Activated CD4-positive, alpha-beta T cell treated with anti-CD3 and anti-CD28 coated beads, Interleukin-2, amount 50 U/mL, for 48 hours (primary cell): ENCODE measurements around the gene MAP3K12.

ENCODE experiments used
- DNase-seq, 2 experiments: peaks; one replicate each; pipeline ENCODE4 v3.0.0-alpha.2; 2020

The MAP3K12 gene

GRCh38 chr12:53508534-53509170, 9.4 kb upstream of the MAP3K12 start:
- peak; percentile 89 to 93 for DNase-seq

DNA sequence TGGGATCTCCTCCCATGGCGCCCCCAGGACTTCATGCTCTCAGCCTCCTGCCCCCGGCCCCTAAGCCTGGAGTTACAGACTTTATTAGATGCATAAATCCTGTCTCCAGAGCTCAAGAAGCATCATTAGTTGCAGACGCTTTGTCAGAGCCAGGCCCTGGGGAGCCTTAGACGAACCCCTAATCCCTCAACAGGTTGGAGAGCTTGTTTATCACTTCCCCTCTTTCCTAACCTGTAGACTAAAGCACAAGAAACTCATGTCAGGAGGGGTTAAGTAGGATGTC, 8.3 kb upstream of the MAP3K12 start:
- no peak for DNase-seq

DNA sequence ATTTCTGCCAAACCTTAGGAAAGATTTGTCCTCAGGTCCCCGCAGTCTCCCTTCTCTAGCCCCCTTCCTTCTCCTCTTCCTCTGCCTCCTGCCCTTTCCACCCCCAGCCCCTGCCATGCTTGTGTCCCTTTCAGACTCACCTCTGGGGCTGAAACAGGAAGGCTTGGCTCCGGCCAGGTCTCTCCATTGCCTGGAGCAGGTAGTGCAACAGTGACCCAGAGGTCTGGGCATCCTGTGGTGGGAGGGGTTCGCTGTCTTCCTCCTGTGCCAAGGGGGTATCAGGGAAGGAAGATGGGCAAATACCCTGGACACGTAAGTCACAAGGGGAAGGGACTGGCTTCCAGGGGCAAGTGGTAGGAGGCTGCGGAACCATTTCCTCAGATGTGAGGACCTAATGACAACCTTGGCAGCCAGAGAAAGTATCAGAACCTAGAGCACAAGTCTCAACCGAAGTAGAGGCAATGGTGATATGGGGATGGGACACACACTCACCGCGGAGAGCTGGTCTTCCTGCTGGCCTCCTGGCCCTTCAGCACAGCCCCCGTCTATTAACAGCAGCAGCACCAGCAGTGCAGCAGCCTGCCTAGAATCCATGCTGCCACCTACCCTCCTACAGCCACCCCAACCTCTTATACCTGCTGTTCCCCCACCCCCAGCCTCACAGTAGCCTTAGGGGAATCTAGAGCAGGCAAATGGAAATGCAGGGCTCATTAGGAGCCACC, 7.8 kb upstream of the MAP3K12 start, which contains the start of gene NPFF:
Gene NPFF, minus strand, starts transcription at position 604 of the 722 bp plus-strand sequence. Its CDS starts 10 bp downstream, at position 594.
- DNase-seq, result no peak

GRCh38 chr12:53506450-53506785, 7.2 kb upstream of the MAP3K12 start:
- no peak for DNase-seq

GRCh38 chr12:53505555-53506449, 6.5 kb upstream of the MAP3K12 start:
- DNase-seq, result no peak

- DNase-seq, result no peak
These were observed 5.8 kb upstream of the MAP3K12 start for GRCh38 chr12:53505086-53505485.

DNA sequence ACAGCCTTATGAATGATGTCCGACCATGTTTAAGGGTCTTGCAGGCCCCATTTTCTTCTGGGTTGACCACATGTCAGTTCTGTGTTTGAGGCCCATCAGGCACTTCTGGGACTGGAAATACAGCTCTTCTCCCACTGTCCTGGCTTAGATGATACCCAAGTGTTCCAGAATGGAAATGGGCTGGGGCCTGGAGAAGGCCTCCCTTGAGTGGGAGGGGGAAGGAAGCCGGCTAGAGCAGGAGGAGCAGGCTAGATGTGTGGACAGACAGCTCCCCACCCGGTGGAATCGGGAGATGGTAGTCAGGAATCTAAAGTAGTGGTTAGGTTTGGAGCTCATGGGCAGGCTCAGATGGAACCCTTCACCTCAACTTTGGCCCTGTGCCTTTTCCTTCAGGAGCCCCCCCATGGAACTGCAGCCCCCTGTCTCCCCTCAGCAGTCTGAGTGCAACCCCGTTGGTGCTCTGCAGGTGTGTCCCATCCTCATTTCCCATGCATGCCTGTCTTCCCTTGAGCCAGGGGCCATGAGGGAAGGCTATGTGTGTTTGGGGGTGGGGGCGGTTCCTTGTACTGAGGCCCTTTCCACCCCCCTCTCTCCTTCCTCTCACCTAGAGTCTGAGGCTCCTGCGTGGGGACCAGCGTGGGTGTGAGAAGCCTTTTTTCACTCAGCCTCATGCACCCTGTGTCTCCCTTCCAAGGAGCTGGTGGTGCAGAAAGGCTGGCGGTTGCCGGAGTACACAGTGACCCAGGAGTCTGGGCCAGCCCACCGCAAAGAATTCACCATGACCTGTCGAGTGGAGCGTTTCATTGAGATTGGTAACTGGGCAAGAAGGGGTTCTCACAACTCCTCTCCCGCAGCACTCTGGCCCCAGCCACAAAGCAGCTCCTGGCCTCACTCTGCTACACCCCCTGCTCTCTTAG, 5.0 kb upstream of the MAP3K12 start:
- no peak for DNase-seq

DNA sequence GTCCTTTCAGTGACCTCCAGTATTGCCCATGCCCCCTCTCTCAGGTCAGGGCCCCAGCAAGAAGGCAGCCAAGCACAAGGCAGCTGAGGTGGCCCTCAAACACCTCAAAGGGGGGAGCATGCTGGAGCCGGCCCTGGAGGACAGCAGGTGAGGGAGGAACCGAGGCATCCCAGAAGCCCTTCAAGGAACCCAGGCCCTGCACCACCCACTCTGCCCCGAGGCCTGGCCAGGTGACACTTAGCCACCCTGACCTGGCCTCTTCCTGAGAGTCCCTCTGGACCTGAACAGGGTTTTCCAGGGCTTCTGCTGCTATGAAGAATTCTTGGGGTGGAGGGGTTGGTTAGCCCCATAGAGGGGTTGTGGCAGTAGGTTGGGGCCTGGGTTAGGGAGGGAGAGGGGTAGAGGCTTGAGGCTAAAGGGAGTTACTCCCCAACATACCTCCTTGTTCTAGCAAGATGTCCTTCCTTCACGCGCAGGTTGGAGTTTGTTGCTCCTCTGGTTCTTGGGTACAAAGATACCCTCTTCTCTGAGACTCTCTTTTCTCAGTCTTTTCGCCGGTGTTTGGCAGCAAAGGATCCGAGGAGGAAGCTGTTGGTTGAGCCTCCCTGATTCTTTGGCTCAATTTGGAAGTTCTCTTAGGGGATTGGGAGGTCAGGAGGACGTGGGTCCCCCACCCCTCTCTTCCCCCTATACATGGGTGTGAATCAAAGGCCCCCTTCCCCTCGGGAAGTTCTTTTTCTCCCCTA, 3.9 kb upstream of the MAP3K12 start:
- no peak for DNase-seq

DNA sequence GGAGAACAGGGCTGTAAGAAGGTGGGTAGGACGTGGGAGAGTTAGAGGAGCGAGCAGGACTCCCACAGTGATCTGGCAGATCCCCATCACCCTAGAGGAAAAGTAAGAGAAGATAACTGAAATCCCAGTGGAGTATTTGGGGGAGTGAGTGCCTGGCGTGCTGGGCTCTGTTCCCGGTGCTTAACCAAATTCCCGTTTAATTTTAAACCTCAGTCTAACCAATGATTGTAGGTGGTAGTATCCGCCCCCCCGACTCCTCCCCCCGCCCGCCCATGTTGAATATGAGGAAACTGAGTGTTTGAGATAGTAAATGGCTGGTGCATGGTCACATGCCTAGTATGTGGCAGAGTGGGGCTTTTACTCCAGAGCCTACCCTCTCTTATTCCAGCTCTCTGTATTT, 3.1 kb upstream of the MAP3K12 start:
- no peak for DNase-seq

GRCh38 chr12:53501615-53502181, 2.4 kb upstream of the MAP3K12 start:
- no peak for DNase-seq

- DNase-seq, result peak; percentile 94 to 95
These were observed 1.7 kb upstream of the MAP3K12 start, which contains the start of gene TARBP2 for GRCh38 chr12:53500776-53501614. Gene TARBP2 (plus strand): TSS chr12:53501283. CDS start chr12:53501409, 126 bp downstream.

DNA sequence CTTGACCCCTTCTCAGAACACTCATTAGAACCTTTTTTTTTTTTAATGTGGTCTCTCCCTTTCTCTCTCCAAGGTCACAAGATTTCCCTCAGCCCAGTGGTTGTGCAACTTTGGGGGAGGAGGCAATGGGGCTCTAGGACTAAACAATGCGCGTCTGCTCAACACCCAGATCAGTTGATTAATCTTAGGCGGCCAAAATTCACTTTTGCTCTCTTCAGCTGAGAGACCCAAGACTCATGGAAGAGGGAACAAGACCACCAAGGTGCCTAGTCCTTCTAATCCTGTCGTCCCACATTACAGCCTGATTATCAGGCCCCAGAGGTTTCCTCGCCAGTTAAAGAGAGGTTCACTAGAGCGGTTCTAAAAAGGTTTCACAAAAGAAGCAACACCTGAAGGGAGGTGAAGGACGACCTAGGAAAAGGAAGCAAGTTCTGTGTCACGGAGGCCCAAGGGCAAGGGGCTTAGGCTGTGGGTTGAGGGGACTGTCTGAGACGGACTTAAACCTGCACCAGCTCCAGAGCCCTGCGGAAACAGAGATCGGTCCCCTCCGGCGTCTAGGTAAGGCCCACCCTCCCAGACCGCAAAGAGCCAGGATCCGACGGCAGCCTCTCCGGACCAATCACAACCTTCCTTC, 1.0 kb upstream of the MAP3K12 start:
- no peak for DNase-seq

DNA sequence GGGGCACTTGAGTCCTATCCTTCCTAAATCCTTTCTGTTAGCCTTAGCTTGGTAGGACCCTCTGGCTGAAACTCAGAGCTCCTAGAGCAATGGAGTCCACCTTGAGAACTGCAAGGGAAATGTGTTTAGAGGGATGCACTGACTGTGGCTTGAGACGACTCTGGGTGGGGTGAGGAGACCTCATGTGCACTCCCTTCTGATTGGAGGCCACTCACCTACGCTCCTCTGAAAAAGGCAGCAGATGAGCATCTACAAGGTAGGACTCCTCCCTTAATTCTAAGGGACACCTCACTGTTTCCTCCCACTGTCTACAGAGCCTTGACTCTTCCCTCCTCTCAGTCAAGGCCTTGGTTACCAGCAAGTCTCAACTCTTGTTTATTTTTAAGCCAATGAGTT, 1.0 kb downstream of the MAP3K12 start:
- no peak for DNase-seq

- no peak for DNase-seq
These were observed 1.8 kb downstream of the MAP3K12 start for GRCh38 chr12:53497461-53497860.

DNA sequence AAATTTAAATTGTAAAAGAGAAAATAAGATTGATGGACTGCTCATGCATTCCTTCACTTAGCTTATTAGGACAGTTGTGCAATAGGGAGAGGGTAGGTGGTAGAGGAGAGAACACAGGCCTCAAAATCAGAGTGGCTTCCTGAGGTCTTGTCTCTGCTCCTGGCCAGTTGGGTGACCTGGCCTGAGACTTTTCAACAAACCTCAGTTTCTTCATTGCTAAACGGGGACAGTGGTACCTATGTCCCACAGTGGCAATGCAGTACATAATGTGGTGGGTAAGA, 2.6 kb downstream of the MAP3K12 start:
- DNase-seq, result no peak

DNA sequence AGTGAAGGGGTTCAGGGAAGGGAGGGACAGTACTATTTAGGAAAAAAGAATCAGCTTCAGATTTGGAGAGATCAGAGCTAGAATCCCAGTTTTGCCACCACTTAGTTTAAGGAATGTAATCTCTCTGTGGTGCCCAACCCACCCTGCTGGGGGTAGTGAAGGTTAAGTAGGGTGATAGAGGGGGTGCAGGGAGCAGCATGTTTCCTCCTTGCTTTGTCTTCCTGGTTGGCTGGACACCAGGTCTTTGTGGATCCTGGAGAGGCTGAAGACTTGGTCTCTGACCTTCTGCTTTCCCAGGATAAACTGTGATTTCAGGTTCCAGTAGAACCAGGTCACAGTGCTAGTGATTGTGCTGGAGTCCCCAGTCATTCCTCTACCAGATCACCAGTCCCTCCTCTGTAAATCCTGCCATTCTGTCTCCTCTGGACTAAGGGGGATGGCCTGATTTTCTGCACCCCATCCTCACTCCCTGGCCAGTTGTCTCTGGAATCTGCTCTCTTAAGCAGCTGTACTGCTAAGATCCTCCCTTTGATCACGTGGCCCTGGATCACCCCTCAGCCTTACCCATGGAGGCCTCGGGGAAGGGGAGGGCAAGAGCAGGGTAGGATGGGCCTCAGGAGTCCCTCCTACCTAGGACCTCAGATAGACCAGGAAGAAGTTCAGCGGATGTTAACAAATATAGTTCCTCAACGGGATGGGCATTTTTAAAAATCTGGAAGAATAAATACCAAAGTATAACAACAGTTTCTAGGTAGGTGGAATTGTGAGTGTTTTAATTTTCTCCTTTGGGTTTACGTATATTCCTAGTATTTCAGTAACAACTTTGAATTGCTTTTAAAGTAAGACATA, 3.1 kb downstream of the MAP3K12 start:
- DNase-seq, result no peak

GRCh38 chr12:53493610-53494391, 5.5 kb downstream of the MAP3K12 start:
- DNase-seq, result no peak

DNA sequence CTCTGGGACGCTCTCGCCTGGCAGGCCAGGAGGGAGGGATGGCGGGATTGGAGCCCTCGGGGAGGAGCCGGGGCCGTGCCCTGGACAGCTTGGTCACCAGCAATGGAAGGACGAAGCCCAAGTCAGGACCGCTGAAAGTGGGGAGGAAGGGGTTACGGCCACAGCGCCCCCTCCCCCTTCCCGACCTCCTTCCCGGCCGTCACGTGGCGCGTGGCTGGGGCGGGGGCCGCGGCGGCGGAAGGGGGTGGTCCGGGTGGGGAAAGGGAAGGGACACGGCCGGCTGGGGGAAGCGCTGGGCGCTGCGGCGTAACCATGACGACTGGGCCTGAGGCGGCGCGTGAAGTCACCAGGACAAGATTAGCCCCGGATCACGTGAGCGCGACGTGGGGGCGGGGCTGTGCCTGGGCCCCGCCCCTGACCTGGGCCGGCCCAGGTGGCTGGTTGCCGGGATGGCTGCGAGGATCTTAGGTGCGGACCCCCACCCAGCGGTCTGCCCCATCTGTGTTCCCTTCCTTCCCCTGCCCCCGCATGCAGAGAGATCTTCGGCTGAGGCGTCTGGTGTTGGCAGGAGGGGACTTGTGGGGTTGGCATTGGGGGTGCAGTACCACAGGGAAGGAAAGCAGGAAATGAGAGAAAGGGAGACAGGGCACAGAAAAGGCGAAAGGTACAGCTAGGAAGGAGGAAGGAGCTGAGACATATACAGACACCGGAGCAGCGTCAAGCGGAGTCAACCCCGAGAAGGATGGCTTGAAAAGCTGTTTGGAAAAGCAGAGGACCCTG, 6.2 kb downstream of the MAP3K12 start:
- DNase-seq, result peak; percentile 86 to 88
